ENCODE data around the gene RAB17. TPM values are rescaled to one million over a fixed set of nuclear protein-coding genes. Genes with fewer than 3 reads are reported as not detected.
A peak's percentile ranks its signal among the peaks of the same experiment; 100 is the strongest.
"Not testable (repeated sequence)": the region's sequence is repeated elsewhere in the genome, so short reads cannot be mapped to it uniquely, and the experiment has no call there.

RAB17 gene
- total RNA-seq, 2 donors from 2014 or later: 6.4 to 6.5 TPM

DNA sequence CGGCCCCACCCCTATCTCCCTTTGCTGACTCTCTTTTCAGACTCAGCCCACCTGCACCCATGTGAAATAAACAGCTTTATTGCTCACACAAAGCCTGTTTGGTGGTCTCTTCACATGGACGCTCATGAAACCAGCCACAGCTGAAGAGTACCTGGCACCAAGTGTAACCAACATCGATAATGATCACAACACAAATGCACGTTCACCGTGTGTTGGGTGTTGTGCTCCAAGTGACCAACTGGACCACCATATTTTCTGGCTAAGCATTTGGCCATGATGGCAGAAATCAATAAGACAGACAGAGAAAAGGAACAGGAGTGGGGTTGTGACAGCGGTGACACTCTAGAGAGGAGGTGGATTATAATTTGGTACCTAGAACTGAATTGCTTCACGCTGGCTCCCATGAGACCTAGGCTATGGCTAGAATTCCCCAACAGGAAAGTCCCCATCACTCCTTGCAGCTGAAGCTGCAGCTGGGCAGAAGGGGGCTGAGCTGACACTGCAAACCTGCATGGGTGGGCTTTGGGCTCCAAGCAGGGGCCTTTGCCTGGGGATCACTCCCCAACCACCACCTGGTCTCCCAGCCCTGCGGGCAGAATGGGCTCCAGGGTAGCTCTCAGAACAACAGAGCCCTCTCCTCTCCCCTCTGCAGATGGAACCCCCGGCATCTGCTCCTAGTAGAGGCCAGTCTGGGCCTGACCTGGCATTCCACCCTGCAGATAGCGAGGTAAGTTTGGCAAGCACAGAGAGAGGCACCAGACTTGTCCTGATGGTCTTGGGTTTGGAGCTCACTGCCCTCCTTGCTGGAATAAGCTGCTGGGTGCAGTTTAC lies 22.2 kb upstream of the RAB17 start:
- Histone ChIP-seq H3K4me3 (no peak overlapping the region), H3K27ac (peak overlapping the region; percentile 89 to 95), H3K27me3 (replicated peaks; ENCODE audit: insufficient read depth) (no peaks in the 10 kb centered on the region), H3K36me3 (no peaks in the 10 kb centered on the region), H3K4me1 (ENCODE audit: control insufficient read depth in 1 of 2, low read depth in 2 of 2) (peaks cover 34 to 42% of the 10 kb centered on the region in 2 donors), H3K9me3 (no peaks in the 10 kb centered on the region)
- ATAC-seq (ENCODE audit: insufficient number of reproducible peaks, low FRiP score, low read depth) (no peak), DNase-seq (ENCODE audit: low spot score) (no peak)
- TF ChIP-seq, protein P1, sequence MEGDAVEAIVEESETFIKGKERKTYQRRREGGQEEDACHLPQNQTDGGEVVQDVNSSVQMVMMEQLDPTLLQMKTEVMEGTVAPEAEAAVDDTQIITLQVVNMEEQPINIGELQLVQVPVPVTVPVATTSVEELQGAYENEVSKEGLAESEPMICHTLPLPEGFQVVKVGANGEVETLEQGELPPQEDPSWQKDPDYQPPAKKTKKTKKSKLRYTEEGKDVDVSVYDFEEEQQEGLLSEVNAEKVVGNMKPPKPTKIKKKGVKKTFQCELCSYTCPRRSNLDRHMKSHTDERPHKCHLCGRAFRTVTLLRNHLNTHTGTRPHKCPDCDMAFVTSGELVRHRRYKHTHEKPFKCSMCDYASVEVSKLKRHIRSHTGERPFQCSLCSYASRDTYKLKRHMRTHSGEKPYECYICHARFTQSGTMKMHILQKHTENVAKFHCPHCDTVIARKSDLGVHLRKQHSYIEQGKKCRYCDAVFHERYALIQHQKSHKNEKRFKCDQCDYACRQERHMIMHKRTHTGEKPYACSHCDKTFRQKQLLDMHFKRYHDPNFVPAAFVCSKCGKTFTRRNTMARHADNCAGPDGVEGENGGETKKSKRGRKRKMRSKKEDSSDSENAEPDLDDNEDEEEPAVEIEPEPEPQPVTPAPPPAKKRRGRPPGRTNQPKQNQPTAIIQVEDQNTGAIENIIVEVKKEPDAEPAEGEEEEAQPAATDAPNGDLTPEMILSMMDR (IDR thresholded peaks at IDR 0.05): no peak

DNA sequence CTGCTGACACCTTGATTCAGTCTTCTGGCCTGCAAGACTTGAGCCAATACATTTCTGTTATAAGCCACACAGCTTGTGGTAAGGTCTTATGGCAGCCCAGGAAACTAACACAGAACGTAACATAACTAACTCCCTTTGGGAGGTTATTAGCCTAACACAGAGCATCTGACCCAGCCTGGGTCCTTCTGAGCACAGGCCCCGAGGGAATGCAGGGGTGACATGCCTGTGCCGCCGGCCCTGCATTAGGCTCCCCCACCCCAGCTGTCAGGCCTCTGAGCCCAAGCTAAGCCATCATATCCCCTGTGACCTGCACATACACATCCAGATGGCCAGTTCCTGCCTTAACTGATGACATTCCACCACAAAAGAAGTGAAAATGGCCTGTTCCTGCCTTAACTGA lies 16.0 kb upstream of the RAB17 start:
- not testable (repeated sequence) for H3K27ac ChIP-seq; DNase-seq (ENCODE audit: low spot score); H3K27me3 ChIP-seq (replicated peaks; ENCODE audit: insufficient read depth); H3K9me3 ChIP-seq; H3K36me3 ChIP-seq; ATAC-seq (ENCODE audit: insufficient number of reproducible peaks, low FRiP score, low read depth); H3K4me3 ChIP-seq
- H3K4me1 ChIP-seq (ENCODE audit: control insufficient read depth in 1 of 2, low read depth in 2 of 2): peaks cover 0 to 10% of the 10 kb centered on the region in 2 donors

DNA sequence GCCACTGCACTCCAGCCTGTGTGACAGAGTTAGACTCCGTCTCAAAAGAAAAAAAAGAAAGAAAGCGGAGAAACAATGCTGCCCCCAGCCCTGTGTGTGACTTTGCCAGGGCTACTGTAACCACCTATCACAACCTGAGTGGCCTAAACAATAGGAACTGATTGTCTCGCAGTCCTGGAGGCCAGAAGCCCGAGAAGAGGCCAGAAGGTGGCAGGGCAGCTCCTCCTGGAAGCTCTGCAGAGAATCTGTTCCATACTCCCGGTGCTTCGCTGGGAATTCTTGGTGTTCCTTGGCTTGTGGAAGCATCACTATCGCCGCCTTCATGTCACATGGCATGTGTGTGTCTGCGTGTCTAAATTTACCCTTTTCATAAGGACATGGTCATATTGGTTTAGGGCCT lies 14.4 kb upstream of the RAB17 start:
- Histone ChIP-seq H3K36me3 (no peaks in the 10 kb centered on the region), H3K9me3 (no peaks in the 10 kb centered on the region), H3K4me1 (ENCODE audit: control insufficient read depth in 1 of 2, low read depth in 2 of 2) (peaks cover 8 to 24% of the 10 kb centered on the region in 2 donors), H3K4me3 (no peak overlapping the region), H3K27me3 (replicated peaks; ENCODE audit: insufficient read depth) (no peaks in the 10 kb centered on the region), H3K27ac (no peak overlapping the region)
- TF ChIP-seq, protein P1 (IDR thresholded peaks at IDR 0.05): no peak
- DNase-seq (ENCODE audit: low spot score) (no peak), ATAC-seq (ENCODE audit: insufficient number of reproducible peaks, low FRiP score, low read depth) (no peak)

DNA sequence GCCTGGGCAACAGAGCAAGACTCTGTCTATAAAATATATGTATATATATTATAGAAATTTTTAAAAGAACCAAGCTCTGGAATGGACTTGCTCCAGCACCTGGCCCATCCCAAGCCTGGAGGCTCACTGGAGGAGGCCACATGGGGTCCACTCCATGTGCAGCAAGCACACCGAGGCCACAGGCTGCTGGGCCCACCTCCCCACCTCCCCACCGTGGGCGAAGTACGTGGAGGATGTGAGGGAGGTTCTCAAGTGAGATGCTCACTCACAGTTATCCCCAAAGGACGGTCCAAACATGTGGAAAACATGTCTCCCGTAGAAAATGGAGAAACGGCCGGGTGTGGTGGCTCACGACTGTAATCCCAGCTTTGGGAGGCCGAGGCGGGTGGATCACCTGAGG lies 13.9 kb upstream of the RAB17 start:
- ATAC-seq (ENCODE audit: insufficient number of reproducible peaks, low FRiP score, low read depth) (no peak), DNase-seq (ENCODE audit: low spot score) (no peak)
- Histone ChIP-seq H3K4me3 (no peak overlapping the region), H3K4me1 (ENCODE audit: control insufficient read depth in 1 of 2, low read depth in 2 of 2) (peaks cover 13 to 30% of the 10 kb centered on the region in 2 donors), H3K36me3 (no peaks in the 10 kb centered on the region), H3K9me3 (no peaks in the 10 kb centered on the region), H3K27ac (peak overlapping the region in 1 of 2 donors; percentile 49), H3K27me3 (replicated peaks; ENCODE audit: insufficient read depth) (no peaks in the 10 kb centered on the region)
- TF ChIP-seq, protein P1 (IDR thresholded peaks at IDR 0.05): no peak

DNA sequence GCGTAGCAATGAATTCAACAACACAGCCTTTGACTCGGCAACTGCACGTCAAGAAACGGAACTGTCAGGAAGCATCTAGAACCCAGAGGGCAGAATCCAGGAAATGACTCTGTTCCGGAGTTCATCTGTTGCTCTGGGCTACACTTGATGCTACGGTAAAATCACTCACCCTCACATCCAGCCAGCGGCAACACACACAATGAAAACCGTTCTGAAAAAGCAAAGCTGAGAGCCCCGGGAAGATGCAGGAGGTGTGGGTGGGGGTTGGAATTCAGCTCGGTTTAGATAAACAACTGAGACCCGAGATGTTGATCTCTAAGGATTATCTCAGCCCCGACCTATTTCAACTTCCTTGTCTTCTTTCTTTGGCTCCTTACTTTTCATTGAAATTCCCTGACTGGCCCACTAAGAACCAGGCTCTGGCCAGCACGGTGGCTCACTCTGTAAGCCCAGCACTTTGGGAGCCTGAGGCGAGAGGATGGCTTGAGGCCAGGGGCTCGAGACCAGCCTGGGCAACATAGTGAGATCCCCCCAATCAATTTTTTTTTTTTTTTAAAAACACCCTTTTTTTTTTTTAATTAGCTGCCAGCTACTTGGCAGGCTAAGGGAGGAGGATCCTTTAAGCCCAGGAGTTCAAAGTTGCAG lies 13.3 kb upstream of the RAB17 start:
- no peaks in the 10 kb centered on the region for H3K9me3 ChIP-seq
- H3K36me3 ChIP-seq: no peaks in the 10 kb centered on the region
- DNase-seq (ENCODE audit: low spot score): no peak
- ATAC-seq (ENCODE audit: insufficient number of reproducible peaks, low FRiP score, low read depth): no peak
- H3K27me3 ChIP-seq (replicated peaks; ENCODE audit: insufficient read depth): no peaks in the 10 kb centered on the region
- peaks cover 16 to 36% of the 10 kb centered on the region in 2 donors for H3K4me1 ChIP-seq (ENCODE audit: control insufficient read depth in 1 of 2, low read depth in 2 of 2)
- H3K4me3 ChIP-seq: peak overlapping the region; percentile 16
- H3K27ac ChIP-seq: peak overlapping the region; percentile 26 to 49
- TF ChIP-seq, protein P1 (IDR thresholded peaks at IDR 0.05): no peak

Data from thoracic aorta (tissue), 2 donors.